Tongue (tissue), 2 donors: Measurements from ENCODE around the gene SERPINB11. TPM values are rescaled to one million over a fixed set of nuclear protein-coding genes. Genes with fewer than 3 reads are reported as not detected.
"Not testable (repeated sequence)": the region's sequence is repeated elsewhere in the genome, so short reads cannot be mapped to it uniquely, and the experiment has no call there.

Experiments used
- DNase-seq: peaks from one replicate; pipeline ENCODE4 v3.0.0-alpha.2; 2015
- total RNA-seq: library from RNA; depleted of rRNA; stranded (reverse); fragments of >200 nt; gene quantifications from one replicate; pipeline ENCODE4 v1.2.3, GENCODE V29; 2014

Gene SERPINB11
- total RNA-seq: 1.0 TPM

GRCh38 chr18:63702660-63703059 lies at the start of gene SERPINB11:
Gene SERPINB11, plus strand, starts transcription at chr18:63702960. Its CDS starts 7,234 bp downstream, at chr18:63710194.
- no peak for DNase-seq

GRCh38 chr18:63658920-63659319 lies 43.8 kb upstream of the SERPINB11 start:
- DNase-seq: not testable (repeated sequence)

- DNase-seq: not testable (repeated sequence)
These were observed 41.0 kb upstream of the SERPINB11 start, which contains the start of gene SERPINB3 for GRCh38 chr18:63661750-63662149. Gene SERPINB3, minus strand, starts transcription at chr18:63661893. Its CDS starts 677 bp downstream, at chr18:63661216.

- DNase-seq: no peak
These were observed 38.2 kb upstream of the SERPINB11 start for GRCh38 chr18:63664571-63664970.

- DNase-seq: no peak
These were observed 26.0 kb upstream of the SERPINB11 start for GRCh38 chr18:63676526-63677323.

- no peak for DNase-seq
These were observed 25.1 kb upstream of the SERPINB11 start for GRCh38 chr18:63677500-63678225.

GRCh38 chr18:63679820-63680606 lies 22.7 kb upstream of the SERPINB11 start:
- no peak for DNase-seq

GRCh38 chr18:63681449-63682340 lies 21.1 kb upstream of the SERPINB11 start:
- no peak for DNase-seq

- DNase-seq: peak; percentile 13
These were observed 19.6 kb upstream of the SERPINB11 start for GRCh38 chr18:63683152-63683551.

GRCh38 chr18:63683890-63684289 lies 18.9 kb upstream of the SERPINB11 start:
- DNase-seq: no peak

- no peak for DNase-seq
These were observed 18.0 kb upstream of the SERPINB11 start for GRCh38 chr18:63684718-63685117.

- DNase-seq: no peak
These were observed 15.9 kb upstream of the SERPINB11 start for GRCh38 chr18:63686871-63687270.

GRCh38 chr18:63689064-63689463 lies 13.7 kb upstream of the SERPINB11 start:
- DNase-seq: no peak

- no peak for DNase-seq
These were observed 5.6 kb upstream of the SERPINB11 start for GRCh38 chr18:63697097-63697660.

- no peak for DNase-seq
These were observed 2.3 kb upstream of the SERPINB11 start for GRCh38 chr18:63700501-63700900.

GRCh38 chr18:63701952-63702351 lies 808 bp upstream of the SERPINB11 start:
- no peak for DNase-seq

- no peak for DNase-seq
These were observed 2.6 kb downstream of the SERPINB11 start for GRCh38 chr18:63705401-63705800.

GRCh38 chr18:63707816-63708215 lies 5.1 kb downstream of the SERPINB11 start:
- DNase-seq: no peak

GRCh38 chr18:63708650-63709049 lies 5.9 kb downstream of the SERPINB11 start:
- DNase-seq: no peak

- DNase-seq: peak; percentile 42
These were observed 23.1 kb downstream of the SERPINB11 start for GRCh38 chr18:63725682-63726480.
